Keratinocyte (primary cell): ENCODE data around the gene SH3PXD2B.

Experiments used
- CTCF ChIP-seq, 3 experiments: IDR thresholded peaks in 1 of 3; conservative IDR thresholded peaks in 1 of 3; optimal IDR thresholded peaks in 1 of 3; 2 replicates in 2 of 3; 3 replicates in 1 of 3; pipeline versions ENCODE3 to v1.5.1; 2011; ENCODE audit warnings: low read length in 3 of 3, mild to moderate bottlenecking in 3 of 3, moderate library complexity in 2 of 3, control low read depth in 1 of 3, inconsistent platforms in 1 of 3; ENCODE audit not compliant: insufficient read depth in 2 of 3; ENCODE audit errors: extremely low read depth in 1 of 3
- EZH2 ChIP-seq: IDR thresholded peaks from one replicate; pipeline ENCODE4 v1.6.1; 2012; ENCODE audit warnings: inconsistent platforms, mild to moderate bottlenecking, low read length, moderate library complexity

- TF ChIP-seq CTCF (optimal IDR thresholded peaks at IDR 0.05 in 1 of 3, IDR thresholded peaks at IDR 0.05 in 1 of 3, conservative IDR thresholded peaks at IDR 0.05 in 1 of 3; ENCODE audit: extremely low read depth in 1 of 3, insufficient read depth in 2 of 3, low read length in 3 of 3): no peak
- TF ChIP-seq EZH2: no peak
These were observed 111.4 kb downstream of the SH3PXD2B start for GRCh38 chr5:172342918-172343317.
